HL-60/S4 (cell line): Measurements from ENCODE around the gene SIRT6.
"Not testable (repeated sequence)": the region's sequence is repeated elsewhere in the genome, so short reads cannot be mapped to it uniquely, and the experiment has no call there.

ENCODE experiments used
- in situ Hi-C: fragments of 300-500 bp; cut with MboI; formaldehyde crosslinking; loops from 2 replicates; pipeline ENCODE4 v1.14.3; 2022; ENCODE audit warnings: low sequenced_read_pairs

Gene SIRT6

DNA sequence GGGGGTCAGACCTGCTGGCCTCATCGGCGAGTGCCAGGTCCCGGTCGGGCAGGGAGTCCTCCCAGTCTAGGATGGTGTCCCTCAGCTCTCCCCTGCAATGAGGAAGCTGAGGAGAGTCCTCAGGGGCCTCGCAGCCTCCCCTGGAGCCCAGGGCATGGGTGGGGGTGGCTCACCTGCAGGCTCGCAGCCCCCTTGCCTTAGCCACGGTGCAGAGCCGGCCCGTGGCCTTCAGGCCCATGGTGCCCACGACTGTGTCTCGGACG, 6.8 kb downstream of the SIRT6 start:
- in situ Hi-C loops = no loop called here

DNA sequence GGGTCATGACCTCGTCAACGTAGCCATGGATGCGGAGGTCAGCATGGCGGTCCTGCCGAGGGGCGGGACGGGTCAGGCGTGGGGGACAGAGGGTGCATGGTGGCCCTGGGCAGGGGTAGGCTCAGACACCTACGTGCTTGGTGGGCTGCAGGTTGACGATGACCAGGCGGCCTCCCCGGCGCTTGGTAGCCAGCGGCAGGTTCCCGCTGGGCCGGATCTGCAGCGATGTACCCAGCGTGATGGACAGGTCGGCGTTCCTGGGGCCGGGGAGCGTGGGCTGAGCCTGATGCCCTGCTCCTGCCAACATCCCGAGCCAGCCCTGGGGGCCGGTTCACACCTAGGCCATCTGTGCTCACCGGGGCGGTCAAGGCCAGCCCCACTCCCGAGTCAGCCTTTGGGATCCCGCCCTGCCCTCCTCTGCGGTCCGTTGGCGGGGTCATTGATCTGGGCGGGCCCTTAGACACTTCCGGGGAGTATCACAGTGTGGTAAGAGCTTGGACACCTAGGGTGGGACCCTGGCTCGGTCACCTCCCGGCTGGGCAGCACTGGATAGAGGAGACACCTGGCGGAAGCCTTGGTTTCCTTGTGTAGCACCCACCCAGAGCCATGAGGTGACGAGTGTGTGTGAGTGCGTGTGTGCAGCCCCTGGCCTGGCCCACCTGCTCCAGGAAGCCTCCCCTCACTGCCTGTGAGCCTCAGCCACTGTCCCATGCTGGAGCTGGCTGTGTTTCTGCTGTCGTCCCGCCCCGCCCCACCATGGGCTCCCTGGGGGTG, 7.3 kb downstream of the SIRT6 start:
- in situ Hi-C loops = no loop called here

DNA sequence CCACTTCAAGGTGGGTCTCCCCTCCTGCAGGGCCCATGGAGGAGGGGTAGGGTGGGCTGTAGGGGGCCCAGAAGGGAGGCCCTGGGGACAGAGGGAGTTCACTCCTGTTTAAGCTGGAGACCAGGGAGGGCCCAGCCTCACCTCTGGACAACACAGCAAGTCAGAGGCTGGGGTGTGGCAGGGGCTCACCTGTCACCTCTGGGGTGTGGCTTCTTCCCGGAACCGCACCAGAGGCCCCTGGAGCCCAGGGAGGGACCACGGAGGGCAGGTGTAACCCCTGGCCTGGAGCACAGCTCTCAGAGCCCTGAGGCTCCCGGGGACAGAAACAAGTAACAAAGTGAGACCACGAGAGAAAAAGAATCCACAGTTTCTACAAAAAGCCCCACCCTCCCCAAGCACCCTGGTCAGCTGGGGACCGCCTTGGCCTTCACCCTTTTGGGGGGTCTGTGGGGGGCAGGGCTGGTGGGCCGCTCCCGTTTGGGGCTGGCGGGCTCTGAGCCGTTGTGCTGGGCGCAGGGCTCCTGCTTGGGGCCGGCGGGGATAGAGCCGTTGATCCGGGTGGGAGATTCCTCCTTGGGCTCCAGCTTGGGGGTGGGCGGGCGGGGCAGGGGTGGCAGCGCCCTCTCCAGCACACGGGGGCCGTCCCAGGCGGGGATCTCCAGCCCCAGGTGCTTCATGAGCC, 8.0 kb downstream of the SIRT6 start:
- in situ Hi-C loops = no loop called here

DNA sequence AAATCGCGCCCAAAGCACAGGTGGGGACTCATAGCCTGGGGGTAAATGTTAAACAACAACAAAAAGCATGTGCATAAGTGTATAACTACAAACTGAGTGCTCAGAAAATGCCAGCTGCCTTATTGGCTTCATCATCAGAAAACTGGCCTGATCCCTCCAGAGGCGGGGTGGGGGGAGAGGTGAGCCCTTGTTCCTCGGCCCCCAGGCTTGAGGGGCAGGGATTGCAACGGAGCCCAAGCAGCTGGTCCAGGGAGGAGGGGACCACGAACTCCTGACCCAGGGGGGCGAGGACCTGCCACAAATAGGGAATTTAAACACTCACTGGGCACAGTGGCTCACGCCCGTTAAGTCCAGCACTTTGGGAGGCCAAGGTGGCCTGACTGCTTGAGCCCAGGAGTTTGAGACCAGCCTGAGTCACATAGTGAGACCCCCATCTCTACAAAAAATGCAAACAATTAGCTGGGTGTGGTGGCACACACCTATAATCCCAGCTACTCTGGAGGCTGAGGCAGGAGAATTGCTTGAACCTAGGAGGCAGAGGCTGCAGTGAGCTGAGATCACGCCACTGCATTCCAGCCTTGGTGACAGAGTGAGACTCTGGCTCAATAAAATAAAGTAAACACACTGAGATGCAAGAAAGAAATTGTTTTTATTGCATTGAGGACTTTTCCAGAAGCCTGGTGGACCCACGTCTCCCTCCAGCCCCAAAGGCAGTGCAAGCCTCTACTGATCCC, 8.7 kb downstream of the SIRT6 start:
- in situ Hi-C loops = no loop called here

DNA sequence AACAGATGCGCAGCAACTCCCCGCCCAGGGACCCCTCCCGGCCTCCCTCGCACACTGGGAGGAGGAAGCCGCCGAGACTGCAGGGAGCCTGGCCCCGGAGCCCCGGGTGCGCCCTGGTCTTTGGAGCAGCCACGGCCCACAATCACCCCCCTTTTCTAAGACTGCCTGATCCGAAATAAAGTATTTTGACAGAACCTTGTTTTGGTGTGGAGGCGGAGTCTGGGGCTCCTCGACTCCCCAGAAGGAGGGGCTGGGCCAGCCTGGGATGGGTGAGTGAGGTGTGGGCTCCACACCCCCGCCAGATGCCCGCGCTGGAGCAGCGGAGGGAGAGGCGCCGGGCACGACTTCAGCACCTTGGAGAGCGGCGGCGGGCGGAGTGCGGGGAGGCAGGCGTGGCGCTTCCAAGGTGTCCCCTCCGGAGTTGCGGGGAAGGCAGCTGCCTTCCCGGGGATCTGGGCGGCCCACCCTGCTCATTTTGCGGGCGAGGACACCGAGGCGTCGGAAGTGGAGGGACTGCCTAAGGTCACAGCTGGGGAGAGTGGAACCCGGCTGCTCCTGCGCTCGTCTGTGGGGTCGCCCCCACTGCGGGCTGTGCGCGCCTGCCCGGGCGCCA, 9.4 kb downstream of the SIRT6 start:
- in situ Hi-C loops = no loop called here

DNA sequence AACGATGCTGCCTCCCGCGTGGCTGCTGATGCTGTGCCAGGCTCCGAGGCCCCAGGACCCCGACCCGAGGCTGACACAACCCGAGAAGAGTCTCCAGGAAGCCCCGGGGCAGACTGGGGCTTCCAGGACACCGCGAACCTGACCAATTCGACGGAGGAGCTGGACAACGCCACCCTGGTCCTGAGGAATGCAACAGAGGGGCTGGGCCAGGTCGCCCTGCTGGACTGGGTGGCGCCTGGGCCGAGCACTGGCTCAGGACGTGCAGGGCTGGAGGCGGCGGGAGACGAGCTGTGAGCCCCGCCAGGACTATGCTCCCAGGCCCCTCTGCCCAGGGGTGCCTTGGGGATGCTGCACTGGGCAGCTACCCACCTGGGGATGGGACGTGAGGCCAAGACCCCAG, 10.7 kb downstream of the SIRT6 start:
- in situ Hi-C loops = no loop called here

DNA sequence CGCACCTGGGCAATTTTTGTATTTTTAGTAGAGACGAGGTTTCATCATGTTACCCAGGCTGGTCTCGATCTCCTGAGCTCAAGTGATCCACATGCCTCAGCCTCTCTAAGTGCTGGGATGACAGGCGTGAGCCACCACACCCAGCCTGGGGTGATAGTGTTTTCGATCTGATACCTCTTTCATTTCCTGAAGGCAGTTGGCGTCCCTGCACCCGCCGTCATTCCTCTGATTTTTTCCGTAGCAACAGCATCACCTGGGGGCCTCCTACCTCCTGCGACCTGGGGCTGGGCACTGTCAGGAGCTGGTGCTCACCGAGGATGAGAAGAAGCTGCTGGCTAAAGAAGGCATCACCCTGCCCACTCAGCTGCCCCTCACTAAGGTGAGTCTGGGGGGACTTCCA, 18.1 kb downstream of the SIRT6 start:
- in situ Hi-C loops = no loop called here

DNA sequence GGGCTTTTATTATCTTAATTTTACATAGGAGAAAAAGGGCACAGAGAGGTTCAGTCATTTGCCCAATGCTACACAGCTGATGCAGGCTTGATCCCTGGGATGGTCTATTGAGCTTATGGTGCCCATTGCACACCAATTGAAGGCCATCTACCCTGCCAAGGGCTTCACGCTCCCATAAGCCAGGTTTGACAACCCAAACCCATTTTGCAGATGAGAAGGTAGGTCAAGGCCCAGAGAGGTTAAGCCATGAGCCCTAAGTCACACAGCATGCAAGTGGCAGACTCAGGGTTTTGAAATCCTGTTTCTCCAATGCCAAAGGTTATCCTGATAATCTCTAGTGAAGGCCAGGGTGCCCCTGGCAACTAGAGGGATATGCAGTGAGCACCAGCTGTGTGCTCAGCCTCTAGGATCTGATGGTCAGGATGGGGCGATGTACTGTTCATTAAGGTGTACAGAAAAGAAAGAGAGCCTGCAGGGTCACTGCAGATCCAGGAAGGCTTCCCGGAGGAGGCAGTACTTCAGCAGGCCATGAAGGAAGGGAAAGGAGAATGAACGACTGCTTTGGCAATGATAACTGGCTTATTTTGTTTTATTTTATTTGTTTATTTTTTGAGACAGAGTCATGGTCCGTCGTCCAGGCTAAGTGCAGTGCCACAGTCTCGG, 20.8 kb downstream of the SIRT6 start:
- in situ Hi-C loops = no loop called here

DNA sequence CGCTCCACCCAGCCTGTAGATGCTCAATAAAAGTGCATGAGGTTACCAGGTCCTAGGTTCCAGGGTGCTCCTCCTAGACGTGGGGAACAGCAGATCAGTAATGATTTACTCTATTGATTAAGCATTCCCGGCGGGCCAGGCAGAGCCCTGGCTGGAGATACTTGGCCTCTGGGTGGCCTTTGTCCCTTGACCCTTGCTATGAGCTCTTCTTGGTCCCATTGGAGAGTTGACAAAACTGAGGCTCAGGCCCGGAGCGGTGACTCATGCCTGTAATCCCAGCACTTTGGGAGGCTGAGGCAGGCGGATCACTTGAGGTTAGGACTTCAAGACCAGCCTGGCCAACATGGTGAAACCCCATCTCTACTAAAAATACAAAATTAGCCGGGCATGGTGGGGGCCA, 24.4 kb downstream of the SIRT6 start:
- in situ Hi-C loops = not testable (repeated sequence)

DNA sequence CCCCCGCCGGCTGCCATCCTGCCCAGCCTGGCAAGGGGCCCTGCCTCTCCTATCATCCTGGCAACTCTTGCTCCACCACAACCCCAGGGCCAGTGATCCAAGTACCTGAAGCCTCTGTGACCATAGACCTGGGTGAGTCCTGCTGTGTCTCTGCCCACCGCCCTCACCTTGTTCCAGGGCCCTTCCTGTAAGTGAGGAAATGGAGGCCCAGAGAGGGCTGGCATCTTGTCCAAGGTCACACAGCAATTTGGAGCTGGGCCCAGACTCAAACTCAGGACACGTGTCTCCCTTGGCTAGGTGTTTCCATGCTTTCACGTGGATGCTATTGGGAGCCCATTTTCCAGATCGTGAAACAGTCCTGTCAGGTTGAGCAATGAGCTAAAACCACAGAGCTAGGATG, 25.2 kb downstream of the SIRT6 start:
- in situ Hi-C loops = no loop called here

DNA sequence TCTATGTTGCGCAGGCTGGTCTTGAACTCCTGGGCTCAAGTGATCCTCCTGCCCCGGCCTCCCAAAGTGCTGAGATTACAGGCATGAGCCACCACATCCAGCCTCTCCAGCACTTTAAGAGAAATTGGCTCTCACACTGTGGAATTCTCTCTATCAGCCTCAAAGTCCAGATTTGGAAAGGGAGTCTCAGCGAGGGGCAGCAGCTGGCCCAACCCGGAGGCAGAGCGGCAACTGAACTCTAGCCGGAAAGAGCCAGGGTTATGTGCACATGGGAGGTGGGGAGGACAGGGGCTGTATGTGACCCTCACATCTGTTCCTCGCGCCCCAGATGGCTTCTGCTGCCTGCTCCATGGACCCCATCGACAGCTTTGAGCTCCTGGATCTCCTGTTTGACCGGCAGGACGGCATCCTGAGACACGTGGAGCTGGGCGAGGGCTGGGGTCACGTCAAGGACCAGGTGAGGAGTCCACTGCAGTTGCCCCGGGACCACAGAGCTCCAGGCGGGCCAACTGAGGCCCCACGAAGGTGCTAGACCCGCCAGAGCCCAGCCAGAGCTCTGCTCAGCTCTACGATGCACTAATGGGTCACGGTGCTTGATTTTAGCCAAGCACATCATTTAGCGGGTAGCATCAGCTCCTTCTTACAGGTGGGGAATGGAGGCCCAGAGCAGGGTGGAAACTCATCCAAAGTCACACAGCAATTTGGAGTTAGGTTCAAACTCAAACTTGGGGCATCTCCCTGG, 27.6 kb downstream of the SIRT6 start:
- in situ Hi-C loops = no loop called here

DNA sequence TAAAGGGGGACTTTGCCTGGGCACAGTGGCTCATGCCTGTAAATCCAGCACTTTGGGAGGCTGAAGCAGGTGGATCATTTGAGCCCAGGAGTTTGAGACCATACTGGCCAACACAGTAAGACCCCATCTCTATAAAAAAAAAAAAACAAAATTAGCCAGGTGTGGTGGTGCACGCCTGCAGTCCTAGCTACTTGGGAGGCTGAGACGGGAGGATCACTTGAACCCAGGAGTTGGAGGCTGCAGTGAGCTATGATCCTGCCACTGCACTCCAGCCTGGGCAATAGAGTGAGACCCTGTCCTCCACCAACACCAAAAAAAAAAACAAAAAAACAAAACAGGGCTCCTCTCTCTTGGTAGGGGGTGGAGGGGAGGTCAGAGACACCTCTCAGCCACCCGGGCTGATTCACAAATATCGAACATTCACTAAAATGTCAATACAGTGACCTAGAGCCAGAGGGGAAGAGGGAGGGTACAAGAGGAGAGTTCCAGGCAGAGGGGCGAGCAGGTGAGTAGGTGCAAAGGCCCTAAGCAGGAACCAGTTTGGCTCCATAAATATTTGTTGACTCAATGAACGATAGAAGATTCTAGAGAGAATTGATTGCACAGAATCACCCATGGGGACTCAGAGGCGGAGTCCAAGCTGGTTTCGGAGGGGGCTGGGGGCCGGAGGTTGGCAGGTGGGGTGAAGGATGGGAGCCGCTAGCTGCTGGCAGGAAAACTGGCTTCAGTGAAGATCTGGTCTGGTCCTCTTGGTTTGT, 29.9 kb downstream of the SIRT6 start:
- in situ Hi-C loops = no loop called here

DNA sequence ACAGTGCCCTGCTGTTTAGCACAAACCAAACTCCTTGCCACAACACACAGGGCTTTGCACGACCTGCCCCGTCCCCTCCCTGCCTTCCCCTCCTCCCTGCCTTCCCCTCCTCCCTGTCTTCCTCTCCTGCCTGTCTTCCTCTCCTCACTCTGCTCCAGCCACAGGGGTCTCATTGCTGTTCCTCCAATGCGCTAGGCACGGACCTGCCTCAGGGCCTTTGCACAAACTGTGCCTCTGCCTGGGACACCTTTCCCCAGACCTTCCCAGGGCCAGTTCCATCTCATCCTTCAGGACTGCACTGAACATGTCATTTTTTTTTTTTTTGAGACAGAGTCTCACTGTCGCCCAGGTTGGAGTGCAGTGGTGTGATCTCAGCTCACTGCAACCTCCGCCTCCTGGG, 30.7 kb downstream of the SIRT6 start:
- in situ Hi-C loops = no loop called here

DNA sequence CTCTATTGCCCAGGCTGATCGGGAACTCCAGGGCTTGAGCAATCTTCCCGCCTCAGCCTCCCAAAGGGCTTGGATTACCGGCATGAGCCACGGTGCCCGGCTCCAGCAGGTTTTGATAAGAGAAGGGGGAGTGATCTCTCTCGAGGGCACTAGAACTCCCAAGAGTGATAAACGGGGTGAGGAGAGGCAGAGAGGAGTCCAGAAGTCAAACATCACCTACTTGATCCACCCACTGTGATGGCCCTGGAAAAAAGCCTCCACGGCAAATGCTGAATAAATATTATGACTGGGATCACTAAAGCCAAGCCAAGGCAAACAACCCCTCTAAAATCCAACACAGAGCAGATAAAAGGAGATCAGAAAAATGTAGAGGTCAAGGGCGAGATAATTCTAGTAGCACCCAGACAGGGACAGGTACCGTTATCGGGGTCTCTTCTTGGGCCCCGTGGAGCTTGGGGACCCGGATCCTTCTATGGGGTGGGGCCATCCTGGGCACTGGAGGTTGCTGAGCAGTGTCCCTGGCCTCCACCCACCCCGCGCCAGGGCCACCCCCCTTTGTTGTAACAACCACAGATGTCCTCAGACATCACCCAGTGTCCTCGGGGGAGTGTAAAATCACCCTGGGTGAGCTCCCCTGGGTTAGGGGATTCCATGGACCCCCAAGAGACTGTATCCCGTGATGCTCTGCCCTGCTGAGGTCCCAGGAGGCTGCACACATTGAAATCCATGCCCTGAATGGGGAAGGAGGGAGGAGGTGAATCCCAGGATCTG, 32.7 kb downstream of the SIRT6 start:
- in situ Hi-C loops = no loop called here

DNA sequence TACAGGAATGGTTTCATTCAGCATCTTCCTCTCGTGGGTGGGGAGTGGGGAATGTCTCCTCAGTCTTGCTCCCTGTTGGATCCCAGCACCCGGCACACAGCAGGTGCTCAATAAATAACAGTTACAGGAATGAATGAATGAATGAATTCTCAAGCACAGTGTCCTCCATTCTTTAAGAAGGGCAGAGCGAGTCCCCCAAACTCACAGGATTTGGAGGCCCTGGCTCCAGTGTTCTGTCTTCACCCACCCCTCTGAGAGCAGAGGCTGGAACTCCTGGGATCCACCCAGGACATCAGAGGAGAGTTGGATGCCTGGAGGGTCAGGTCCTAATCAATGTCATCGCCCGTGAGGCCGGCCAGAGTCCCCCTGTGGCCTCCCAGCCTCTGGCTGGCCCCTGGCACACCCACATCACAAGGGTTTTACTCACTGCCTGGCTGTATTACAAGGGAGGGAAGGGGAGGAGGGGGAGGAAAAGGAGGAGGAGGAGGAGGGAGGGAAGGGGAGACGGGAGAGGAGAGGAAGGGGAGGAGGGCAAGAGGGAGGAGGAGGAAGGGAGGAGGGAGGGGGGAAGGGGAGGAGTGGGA, 37.6 kb downstream of the SIRT6 start:
- in situ Hi-C loops = no loop called here

DNA sequence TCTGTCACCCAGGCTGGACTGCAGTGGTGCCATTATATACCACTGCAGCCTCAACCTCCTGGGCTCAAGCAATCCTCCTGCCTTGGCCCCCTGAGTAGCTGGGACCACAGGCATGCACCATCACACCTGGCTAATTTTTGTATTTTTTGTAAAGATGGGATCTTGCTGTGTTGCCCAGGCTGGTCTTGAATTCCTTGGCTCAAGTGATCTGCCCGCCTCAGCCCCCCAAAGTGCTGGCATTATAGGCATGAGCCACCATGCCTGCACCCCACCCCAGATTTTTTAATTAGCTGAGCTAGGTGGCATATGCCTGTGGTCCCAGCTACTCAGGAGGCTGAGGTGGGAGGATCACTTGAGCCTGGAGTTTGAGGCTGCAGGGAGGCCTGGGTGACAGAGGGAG, 39.4 kb downstream of the SIRT6 start:
- in situ Hi-C loops = not testable (repeated sequence)

DNA sequence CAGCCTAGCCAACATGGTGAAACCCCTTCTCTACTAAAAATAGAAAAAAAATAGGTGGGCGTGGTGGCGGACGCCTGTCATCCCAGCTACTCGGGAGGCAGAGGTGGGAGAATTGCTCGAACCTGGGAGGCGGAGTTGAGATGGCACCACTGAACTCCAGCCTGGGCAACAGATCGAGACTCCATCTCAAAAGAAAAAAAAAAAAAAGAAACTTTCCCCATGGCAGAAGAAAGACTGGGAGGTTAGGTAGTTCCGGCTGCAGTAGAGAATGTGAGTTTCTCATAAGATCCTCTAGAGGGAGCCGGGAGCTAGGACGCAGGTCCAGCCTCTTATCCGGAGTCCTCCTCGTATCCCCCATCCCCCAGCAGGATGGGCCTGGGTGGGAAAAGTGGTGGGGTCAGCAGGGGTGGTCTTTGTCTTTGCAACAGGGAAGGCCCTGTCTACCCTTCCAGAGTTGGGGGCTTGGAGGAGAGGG, 42.1 kb downstream of the SIRT6 start:
- in situ Hi-C loops = no loop called here

DNA sequence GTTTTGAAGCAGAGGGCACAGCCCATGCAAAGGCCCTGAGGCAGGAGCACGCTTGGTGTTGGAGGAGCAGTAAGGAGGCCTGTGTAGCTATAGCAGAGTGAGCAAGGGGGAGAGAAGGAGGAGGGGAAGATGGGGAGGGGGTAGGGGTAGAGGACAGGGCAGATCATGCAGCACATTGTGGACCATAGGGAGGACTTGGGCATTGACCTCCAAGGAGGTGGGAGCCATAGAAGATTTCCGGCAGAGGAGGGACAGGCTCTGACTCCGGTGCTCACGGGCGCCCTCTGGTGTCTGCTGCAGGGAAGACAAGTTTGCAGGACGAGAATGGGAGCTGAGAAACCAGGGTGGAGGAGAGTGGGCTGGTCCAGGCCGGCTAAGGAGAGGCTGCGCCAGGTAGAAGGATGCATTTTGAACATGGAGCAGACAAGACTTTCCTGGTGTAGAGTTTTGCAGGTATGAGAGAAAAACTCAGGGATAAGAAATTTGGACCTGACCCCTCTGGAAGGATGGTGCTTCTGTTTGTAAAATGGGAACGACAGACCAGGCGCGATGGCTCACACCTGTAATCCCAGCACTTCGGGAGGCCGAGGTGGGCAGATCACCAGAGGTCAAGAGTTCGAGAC, 42.6 kb downstream of the SIRT6 start:
- in situ Hi-C loops = no loop called here
